C4-2B (cell line): ENCODE results near the gene TRAPPC12.
"Not testable (repeated sequence)": the region's sequence is repeated elsewhere in the genome, so short reads cannot be mapped to it uniquely, and the experiment has no call there.

Experiments used
- ZFX ChIP-seq: fragments of 450-650 bp; IDR thresholded peaks from 2 replicates; pipeline ENCODE4 v1.6.1; 2017
- TF ChIP-seq, protein P1 (sequence below): fragments of 450-650 bp; conservative IDR thresholded peaks from 2 replicates; pipeline ENCODE4 v1.5.1; 2017; ENCODE audit warnings: mild to moderate bottlenecking

DNA sequence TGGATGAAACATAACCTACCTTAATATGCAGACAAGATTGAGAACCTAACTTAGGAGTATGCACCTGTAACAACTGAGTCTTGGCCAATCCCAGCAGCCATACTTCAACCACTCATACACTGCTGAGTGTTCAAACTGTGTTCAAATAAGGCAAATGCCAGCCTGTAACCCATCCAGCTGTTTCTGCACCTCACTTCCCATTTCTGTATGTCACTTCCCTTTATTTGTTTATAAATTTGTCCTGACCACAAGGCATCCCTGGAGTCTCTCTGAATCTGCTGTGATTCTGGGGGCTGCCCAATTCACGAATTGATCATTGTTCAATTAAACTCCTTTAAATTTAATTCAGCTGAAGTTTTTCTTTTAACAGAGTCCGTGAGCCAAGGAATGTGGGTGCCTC, 22.0 kb upstream of the TRAPPC12 start:
- TF ChIP-seq, protein P1, sequence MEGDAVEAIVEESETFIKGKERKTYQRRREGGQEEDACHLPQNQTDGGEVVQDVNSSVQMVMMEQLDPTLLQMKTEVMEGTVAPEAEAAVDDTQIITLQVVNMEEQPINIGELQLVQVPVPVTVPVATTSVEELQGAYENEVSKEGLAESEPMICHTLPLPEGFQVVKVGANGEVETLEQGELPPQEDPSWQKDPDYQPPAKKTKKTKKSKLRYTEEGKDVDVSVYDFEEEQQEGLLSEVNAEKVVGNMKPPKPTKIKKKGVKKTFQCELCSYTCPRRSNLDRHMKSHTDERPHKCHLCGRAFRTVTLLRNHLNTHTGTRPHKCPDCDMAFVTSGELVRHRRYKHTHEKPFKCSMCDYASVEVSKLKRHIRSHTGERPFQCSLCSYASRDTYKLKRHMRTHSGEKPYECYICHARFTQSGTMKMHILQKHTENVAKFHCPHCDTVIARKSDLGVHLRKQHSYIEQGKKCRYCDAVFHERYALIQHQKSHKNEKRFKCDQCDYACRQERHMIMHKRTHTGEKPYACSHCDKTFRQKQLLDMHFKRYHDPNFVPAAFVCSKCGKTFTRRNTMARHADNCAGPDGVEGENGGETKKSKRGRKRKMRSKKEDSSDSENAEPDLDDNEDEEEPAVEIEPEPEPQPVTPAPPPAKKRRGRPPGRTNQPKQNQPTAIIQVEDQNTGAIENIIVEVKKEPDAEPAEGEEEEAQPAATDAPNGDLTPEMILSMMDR, result not testable (repeated sequence)
- TF ChIP-seq ZFX, result not testable (repeated sequence)
